ENCODE results near the gene NFKBIZ.

Gene NFKBIZ

DNA sequence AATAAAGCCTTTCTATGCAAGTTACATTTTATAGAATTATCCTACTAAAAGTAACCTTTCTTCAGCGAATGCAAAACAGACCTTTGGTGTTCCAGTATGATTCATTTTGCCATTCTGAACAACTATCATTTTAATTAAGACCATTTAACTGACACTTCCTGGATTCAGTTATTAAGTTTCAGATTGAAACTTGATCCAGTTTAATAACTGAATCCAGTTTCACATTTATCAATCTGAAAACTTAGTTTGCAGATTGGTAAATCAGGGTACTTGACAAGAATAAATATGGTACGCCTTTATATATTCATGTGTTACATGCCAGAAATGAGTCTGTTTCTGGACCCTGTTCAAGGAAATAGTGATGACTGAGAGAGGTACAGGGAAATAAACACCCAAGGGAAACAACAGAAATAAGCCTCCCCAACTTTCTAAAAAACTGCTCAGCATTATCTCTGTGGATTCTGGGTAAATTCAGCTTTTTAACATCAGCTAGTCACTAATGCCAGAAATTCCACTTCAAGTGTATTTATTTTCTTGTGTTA lies 23.3 kb upstream of the NFKBIZ start:
- DNase-seq (ENCODE audit: low read depth in 1 of 2, low spot score in 1 of 2): no peak

DNA sequence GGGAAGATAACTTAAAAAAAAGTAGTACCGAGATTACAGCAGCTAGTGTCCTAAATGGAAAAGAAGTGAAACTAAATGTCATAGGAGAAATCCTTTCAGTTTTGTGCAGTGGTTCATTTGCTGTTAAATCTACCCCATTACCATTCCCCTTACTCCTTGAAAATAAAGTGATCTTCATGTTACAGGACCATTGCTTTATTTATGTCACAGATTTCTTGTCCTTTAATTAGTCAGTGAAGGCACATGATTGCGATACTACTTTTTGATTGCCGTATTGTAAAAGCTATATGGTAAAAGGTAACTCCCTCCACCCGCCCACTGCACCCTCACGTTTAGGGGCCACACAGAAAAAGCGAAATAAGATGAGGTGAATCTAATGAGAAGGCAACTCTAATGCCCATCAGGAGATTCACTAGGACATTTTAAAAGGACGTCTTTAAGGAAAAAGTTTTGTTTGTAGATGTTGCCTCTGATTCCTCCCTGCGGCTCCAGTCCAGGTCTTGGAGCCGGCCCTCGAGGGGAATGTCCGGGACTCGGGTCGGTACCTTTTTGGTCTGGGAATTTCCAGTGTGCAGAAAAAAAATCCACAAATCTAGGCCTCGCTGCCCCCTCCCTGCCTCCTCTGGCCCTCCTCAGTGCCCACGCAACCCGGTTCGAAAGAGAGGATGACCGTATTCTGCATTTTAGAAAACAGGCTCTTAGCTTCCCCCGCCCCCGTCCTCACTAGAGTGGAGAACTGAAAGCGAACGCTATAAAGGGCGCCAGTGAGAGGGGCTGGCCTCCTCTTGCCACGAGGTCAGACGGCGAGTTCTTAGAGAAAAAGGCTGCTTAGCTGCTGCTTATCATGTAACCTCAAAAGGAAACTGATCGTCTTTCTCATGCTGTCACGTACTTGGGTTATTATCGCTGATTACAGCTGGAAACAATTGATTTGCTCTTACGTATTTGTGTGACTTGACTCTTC lies 21.8 kb upstream of the NFKBIZ start:
- peak; percentile 46 to 72 for DNase-seq (ENCODE audit: low read depth in 1 of 2, low spot score in 1 of 2)

DNA sequence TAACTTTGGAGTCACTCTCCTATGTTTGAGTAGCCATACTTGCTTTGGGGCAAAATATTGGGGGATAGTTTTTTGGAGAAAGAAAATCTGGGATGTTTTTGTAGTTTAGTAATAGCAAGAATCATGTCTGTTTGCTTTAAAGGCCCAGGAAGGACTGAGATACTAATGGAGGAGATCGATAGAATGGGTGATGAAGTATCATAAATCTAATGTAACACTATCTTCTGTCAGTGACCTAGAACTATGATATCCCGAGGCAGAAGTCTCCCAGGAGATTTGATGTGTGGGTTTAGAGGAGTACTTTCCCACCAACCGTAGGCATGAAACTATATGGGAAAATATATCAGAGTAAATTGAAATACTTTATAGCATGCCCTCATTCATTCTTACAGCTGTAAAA lies 21.0 kb upstream of the NFKBIZ start:
- DNase-seq (ENCODE audit: low read depth in 1 of 2, low spot score in 1 of 2): no peak

DNA sequence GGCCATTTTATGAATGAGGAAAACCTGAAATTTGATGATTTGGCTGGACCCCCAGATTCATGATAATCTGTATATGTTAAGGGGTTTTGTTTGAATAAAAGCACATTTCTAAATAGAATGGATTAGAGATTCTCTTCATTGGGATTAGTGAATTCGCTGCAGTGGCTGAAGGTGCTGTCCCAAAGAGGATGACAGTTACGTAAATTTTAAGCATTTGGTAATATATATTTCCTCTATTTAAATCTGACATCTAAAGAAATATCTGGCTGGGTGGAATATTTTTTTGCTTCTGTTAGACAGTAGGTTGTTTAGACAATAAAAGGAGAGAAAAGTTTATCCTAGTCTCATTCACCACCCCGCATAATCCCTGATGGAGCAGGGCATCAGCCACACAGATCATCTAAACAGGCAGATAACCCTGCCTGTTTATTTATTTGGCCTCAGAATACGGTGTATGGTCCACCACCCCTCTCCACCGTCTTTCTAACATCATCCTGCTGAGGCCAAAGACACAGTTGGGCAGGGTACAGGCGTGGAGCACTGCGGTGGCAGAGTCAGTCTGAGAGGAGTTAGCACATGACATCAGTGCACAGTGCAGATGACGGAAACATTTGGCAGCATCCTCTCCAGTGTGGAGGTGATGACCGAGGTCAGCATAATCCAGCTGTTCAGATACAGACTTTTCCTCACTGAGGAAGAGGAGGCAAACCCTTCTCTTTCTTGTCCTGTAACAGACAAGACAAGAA lies 20.4 kb upstream of the NFKBIZ start:
- peak in 1 of 2 donors; percentile 16 for DNase-seq (ENCODE audit: low read depth in 1 of 2, low spot score in 1 of 2)

DNA sequence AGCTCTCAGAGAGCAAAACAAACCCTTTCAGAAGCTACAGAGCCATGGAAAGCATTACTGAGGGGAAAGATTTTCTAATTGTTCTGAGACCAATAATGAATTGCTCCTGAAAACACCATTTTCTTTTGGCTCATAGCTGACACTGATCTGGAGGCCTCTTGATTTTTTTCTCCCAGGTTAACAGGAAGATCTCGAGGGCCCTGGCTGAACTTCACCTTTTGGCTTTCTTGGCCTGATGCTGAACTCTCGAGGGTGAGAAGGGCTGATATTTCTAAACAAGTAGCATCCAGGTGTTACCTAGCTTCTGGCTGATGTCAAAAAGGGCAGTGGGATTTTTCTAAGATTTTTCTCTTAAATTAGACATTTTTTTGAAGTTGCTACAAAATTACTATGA lies 19.9 kb upstream of the NFKBIZ start:
- no peak for DNase-seq (ENCODE audit: low read depth in 1 of 2, low spot score in 1 of 2)

DNA sequence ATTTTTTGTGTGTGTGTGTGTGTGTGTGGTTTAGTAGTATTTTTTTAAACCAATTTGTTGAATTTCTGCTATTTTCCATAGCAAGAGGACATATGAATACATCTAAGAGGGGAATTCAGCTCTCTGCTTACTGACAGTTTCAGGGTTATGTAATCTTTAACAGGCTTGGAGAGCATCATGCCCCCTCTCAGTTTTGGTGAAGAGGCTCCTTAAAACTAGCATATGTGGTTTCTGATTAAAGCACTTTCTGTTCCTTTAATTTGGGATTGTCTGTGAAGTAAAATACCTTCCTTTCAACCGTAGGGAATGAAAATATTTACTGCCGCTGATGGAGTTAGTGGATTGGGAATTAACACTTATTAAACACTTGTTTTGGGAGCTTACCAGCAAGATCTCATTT lies 19.4 kb upstream of the NFKBIZ start:
- no peak for DNase-seq (ENCODE audit: low read depth in 1 of 2, low spot score in 1 of 2)

DNA sequence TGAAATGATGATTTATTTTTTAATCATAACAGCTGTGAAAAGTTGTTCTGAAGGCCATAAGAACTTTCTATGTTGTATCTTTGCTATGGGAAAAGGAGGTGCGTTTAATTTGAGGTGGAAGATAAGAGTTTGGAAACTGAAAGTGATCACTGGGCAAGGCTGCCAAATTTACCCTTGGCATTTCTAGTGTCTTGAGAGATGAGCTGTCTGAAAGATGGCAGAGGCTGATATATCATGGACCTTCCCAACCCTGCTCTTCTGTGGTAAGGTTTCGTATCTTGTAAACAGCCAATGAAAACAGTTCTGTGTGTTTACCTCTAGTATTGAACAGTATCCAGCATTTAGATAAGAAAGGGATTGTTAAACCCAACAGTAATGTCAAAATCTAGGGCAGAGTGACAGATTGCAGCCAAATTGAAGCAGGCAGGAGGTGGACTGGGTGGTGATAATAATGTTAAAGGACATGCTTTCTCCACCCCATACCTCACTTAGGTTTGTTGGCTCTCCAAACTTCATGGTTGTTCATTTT lies 15.8 kb upstream of the NFKBIZ start:
- DNase-seq (ENCODE audit: low read depth in 1 of 2, low spot score in 1 of 2): no peak

DNA sequence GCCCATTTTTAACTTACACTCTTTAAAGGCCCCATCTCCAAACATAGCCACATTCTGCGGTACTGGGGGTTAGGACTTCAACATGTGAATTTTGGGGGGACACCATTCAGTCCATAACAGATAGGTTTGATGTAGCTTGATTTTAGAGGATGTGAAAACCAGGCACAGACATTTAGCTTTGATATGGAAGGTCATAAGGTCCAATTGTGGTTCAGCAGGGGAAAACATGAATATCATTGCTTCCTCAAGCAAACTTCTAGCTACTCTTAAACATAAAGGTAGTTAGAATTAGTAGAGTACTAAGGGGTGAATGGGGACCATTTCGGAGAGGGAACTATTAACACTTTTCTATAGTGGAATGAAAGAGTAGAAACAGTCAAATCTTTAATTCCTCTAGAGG lies 13.6 kb upstream of the NFKBIZ start:
- no peak for DNase-seq (ENCODE audit: low read depth in 1 of 2, low spot score in 1 of 2)

DNA sequence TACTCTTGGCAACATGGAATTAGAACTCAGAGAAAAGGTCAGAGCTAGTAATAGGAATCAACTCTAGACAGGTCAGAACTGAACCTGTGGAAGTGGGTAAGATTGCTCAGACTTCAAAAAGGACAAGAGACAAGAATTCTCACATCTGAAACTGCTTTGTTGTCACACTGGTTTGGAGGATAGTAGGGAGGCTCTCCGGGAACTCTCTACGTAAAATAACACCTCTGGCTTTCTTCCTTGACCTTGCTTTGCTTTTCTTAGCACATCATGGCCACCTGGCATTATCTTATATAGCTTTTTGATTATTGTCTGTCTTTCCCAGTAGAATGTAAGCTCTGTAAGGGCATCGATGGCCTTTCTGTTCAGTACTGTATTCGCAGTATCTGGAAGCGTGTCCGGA lies 13.2 kb upstream of the NFKBIZ start:
- no peak for DNase-seq (ENCODE audit: low read depth in 1 of 2, low spot score in 1 of 2)

DNA sequence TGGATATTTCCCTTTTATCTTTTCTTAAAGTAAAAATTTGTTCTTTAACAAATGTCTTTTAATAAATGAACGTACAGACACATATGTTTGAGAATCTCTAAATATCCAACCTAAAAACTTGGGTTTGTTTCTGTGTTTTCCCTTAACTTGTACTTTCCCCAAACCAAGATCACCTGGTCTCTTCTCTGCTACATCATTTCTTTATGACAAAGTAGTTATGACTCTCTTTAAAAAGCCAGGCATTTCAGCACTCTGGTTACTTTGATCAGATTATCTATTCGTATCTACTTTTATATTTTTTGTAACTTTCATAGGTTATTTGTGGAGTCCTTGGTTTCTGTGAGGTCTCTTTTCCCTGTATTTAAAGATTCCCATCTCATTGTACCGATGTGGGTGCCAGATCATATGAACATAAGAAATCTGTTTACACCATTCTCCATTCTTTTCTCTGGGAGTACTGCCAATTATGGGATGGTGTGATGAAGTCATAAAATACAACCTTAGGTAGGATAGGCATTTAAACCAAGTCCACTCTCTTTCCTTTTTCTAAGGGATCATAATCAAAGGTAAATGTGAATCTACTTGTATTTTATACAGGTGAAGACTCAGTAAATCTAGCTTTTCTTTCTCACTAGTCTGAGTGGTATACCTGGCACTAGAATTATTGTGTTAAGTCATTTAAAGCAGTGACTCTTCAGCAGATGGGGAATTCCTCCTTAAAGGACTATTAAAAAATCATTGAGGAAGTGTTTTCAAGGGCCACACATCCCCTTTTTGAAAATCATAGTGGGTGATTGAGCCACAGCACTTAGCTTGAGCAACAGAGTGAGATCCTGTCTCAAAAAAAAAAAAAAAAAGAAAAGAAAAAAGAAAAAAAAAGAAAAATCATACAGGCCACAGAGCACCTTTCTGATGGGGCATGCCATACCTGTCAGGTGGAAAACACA lies 12.4 kb upstream of the NFKBIZ start:
- DNase-seq (ENCODE audit: low read depth in 1 of 2, low spot score in 1 of 2): no peak

DNA sequence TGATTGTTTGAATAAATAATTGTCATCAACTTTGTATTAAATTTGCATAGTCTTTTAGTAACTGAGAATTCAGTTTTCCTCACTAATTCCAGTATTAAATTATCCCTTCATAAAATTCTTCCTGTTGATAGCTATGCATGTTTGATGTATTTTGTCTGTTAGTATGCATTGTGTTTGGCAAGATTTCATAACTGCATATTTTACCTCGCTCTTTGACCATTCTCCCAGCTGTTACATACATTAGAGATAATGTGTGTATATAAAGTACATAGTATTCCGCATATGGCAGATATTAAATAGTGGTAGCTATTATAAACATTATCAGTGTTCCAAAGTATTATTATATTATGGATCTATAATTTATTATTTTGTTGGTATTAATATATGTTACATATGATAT lies 10.6 kb upstream of the NFKBIZ start:
- no peak for DNase-seq (ENCODE audit: low read depth in 1 of 2, low spot score in 1 of 2)

DNA sequence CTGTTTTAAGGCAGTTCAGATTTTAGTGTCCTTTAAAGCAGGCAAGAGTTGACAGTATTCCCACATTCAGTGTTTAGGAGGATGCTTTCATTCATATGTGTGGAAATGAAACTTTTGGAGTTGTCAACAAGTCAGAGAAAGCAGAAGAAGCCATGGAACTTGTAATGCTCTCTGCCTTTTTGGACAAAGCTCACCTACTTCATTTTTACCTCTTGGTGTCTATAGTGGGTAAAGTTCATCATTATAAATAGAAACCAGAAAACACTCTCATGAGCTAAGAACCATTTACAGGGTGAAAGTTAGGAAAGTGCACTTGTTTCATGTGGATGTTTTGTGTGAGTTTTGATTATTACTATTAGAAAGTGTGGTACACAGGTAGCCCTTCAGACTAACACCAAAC lies 9.2 kb upstream of the NFKBIZ start:
- DNase-seq (ENCODE audit: low read depth in 1 of 2, low spot score in 1 of 2): no peak

DNA sequence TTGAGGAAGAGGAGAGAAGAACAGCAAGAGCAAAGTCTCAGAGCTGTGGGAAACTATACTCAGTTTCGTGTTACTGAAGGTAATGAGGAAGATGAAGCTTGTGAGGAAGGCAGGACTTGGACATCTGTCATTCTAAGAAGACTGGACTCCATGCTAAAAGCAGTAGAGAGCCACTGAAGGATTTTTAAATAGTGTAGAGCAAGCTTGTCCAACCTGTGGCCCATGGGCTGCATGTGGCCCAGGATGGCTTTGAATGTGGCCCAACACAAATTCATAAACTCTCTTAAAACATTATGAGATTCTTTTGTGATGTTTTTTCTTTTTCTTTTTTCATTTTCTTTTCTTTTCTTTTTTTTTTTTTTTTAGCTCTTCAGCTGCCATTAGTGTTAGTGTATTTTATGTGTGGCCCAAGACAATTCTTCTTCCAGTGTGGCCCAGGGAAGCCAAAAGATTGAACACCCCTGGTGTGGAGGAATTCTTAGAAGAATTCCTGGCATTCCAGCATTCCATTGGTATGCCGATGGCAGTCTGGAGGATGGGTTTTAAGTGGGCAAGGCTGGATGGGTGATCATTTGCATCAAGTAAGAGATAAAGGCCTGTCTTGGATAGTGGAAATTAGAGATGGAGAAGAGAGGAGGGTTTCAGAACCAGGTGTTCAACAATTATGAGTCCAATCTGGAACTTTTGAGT lies 6.9 kb upstream of the NFKBIZ start:
- DNase-seq (ENCODE audit: low read depth in 1 of 2, low spot score in 1 of 2): no peak

DNA sequence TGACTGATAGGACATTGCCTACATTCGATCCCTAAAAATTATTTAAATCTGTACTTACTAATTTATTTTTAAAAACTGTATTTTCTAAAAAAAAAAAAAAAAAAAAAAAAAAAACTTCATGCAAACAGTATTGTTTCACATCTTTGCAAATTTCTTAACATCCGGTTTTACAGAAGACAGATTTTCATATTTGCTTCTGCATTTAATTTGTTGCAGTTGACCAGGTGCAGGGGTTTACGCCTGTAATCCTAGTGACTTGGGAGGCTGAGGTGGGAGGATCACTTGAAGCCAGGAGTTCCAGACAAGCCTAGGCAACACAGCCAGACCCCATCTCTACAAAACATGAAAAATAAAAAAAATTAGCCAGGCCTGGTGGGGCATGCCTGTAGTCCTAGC lies 6.4 kb upstream of the NFKBIZ start:
- DNase-seq (ENCODE audit: low read depth in 1 of 2, low spot score in 1 of 2): no peak

DNA sequence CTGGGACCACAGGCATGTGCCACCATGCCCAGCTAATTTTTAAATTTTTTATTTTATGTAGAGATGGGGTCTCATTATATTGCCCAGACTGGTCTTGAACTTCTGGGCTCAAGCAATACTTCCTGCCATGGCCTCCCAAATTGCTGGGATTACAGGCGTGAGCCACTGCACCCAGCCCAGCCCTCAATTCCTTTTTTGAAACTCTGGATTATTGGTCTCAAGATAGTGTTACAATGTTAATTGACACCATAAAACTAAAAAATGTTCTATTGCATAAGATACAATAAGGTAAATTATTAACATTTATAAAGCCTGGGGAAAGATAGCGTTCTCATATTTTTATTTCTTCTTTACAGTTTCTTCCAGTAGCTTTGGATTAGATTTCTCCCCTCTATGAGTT lies 3.9 kb upstream of the NFKBIZ start:
- no peak for DNase-seq (ENCODE audit: low read depth in 1 of 2, low spot score in 1 of 2)

DNA sequence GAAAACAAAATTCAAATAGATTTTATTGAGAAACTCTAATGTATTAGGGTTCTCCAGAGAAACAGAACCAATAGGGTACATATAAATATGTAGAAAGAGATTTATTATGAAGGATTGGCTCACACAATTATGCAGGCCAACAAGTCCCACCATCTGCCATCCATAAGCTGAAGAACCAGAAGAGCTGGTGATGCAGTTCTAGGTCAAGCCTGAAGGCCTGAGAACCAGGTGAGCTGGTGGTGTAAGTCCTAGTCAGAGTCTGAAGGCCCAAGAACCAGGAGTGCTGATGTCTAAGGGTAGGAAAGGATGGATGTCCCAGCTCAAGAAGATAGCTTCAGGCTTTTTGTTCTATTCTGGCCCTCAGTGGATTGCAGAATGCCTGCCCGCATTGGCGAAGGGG lies 2.6 kb upstream of the NFKBIZ start:
- DNase-seq (ENCODE audit: low read depth in 1 of 2, low spot score in 1 of 2): no peak

DNA sequence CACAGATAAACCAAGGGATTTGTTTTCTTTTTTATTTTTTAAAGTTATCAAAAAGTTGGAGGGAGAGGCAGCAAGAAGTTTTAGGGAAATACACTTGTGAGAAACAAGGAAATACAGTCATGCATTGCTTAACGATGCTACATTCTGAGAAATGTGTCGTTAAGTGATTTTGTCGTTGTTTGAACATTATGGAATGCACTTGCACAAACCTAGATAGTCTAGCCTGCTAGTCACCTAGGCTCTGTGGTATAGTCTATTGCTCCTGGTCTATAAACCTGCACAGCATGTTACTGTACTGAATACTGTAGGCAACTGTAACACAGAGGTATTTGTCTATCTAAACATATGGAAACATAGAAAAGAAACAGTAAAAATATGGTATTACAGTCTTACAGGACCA lies 2.0 kb upstream of the NFKBIZ start:
- DNase-seq (ENCODE audit: low read depth in 1 of 2, low spot score in 1 of 2): no peak

DNA sequence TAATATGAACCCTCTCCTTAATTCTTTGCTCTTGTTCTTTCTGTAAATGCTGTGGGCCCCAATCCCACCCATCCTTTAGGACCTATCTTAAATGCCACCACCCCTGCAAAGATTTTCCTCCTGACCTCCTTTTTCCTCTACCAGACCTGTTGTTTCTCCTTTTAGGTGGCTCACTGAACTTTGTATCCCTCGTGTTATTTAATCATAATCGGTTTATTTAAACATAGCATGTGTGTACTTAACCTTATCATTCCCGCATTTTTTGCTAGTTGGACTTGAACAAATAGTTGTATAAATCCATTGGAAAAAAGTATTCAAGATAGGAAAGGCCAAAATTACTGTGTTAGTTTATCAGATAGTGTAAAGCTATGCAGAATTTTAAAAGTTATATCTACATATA lies 988 bp upstream of the NFKBIZ start:
- DNase-seq (ENCODE audit: low read depth in 1 of 2, low spot score in 1 of 2): no peak

DNA sequence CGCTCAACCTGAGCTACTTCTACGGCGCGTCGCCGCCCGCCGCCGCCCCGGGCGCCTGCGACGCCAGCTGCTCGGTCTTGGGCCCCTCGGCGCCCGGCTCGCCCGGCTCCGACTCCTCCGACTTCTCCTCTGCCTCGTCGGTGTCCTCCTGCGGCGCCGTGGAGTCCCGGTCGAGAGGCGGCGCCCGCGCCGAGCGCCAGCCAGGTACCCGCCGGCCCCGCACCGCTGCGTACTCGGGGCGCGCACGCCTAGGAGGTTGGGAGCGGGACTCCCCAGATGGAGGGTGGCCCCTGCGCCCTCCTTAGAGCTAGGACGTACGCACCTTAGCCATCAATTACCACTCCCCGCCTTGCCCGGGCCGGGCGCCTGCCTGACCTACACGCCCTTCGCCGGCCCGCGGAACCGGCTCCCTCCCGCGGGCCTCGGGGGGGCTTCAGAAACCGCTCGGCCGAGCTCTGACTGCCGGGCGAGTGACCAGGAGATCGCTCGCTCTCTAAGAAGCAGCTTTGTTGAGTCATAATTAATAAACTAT lies 466 bp downstream of the NFKBIZ start:
- peak; percentile 41 to 42 for DNase-seq (ENCODE audit: low read depth in 1 of 2, low spot score in 1 of 2)
